H54 (cell line): ENCODE measurements around the gene SYNE2.
"Not testable (repeated sequence)": the region's sequence is repeated elsewhere in the genome, so short reads cannot be mapped to it uniquely, and the experiment has no call there.

Source experiments
- DNase-seq: peaks from one replicate; pipeline ENCODE4 v3.0.0; 2011; ENCODE audit warnings: low spot score, mixed read lengths; ENCODE audit not compliant: insufficient read length
- FAIRE-seq: peaks from 3 replicates; lab custom pipeline; 2011; peaks lifted over from hg19 to GRCh38; lab: Jason Lieb, UNC
- POLR2A ChIP-seq: IDR thresholded peaks from 2 replicates; pipeline ENCODE4 v1.6.1; 2011; ENCODE audit warnings: low read depth, mild to moderate bottlenecking, low read length

Gene SYNE2

DNA sequence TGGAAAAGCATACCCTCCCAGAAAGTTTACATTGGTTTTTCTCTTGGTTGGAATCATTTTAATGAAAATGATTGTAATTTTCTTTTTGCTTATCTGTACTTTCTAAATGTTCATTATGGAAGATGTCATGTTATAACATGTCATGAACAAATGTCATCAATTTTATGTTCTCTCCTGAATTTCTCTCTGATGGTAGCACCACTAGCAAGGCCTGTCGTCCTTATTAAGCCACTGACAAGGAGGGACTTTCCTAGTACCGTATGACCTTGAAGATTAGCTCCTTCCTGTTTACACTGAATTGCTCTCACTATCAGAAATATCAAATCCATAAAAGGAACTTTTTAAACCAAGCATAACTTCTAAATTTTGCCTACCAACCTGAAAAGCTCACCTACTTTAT is 342.4 kb downstream of the SYNE2 start:
- FAIRE-seq (no peak), DNase-seq (no peak)
- no peak for TF ChIP-seq POLR2A

DNA sequence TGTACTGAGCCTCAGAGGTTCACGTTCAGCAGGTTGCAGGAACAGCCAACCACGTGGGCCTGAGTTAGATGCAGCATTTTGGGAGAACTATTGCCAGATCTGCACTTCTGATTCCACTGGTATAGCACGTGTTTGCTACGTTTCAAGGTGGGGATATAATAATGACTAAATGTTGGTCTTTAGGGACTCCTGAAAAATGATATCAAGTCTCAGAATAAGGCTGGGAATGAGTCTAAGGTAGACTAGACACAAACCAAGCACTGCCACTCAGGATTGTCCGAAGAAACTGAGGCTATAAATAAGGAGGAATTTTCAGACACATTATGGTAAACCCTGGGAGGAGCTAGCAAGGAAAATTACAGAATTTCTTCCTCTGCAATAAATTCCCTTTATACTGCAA is 343.3 kb downstream of the SYNE2 start:
- DNase-seq (no peak), FAIRE-seq (no peak)
- no peak for TF ChIP-seq POLR2A

DNA sequence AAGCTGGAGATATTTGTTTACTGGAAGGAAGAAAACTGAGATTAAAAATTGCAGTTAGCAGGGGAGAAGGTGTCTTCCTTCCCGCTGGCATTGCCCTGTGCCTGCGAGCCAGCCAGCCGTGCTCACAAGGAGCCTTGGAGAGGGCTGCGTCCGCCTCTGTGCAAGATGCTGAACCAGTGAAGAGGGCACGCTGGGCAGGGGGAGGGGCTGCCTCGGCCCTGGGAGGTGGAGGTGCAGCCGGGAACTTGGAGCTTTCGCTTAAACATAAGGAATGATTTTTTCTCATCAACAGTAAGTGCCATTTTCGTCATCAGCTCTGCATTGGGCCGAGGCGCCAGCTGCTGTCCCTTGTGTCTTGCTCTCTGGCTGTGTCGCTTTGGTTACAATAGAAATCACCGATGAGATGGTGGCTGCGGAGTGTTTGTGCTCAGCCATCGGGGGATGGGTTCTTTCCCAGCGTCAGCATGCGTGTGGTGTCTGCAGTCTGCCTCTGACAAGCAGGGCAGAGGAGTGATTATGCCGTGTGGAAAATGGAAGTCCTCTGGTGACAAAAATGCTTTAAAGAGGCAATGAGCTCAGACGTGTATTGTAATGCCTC is 344.1 kb downstream of the SYNE2 start:
- FAIRE-seq: peak; percentile 23
- DNase-seq: no peak
- no peak for TF ChIP-seq POLR2A

DNA sequence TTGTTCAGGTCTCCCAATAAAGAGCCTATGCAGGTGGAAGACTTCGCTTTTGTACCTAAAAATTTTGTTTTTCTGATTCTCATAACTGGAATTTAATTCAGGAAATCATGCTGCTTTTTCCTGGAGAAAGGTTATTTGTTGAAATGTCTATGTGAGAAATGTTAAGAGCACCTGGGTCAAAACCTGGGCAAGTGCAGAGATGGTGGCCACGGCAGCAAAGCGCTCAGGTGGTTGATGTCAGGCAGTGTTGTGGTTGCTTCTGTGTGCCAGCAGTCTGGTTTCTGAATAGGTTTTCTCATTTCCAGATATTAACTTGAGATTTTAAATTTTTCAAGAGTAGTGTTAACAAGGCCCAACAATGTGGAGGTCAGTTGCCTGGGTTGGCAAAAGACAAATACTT is 345.2 kb downstream of the SYNE2 start:
- TF ChIP-seq POLR2A: no peak
- FAIRE-seq (no peak), DNase-seq (no peak)

DNA sequence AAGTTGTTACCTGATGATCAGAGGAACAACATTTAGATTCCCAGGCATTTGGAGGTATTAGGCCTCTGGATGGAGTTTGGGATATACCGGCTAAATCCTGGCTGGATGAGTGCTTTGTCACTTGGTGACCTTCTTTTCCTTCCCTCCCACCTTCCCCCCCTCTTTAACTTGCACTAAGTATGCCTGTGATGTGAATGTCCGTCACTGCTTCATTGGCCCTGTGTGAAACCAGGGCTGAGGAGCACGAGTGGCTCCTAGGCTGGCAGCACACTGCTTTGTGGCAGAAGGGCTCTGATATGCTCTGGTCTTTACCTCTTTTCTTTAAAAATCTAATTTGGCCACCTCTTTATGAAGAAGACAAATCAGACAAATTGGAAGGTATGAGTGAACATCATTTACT is 345.7 kb downstream of the SYNE2 start:
- no peak for TF ChIP-seq POLR2A
- DNase-seq (no peak), FAIRE-seq (no peak)

DNA sequence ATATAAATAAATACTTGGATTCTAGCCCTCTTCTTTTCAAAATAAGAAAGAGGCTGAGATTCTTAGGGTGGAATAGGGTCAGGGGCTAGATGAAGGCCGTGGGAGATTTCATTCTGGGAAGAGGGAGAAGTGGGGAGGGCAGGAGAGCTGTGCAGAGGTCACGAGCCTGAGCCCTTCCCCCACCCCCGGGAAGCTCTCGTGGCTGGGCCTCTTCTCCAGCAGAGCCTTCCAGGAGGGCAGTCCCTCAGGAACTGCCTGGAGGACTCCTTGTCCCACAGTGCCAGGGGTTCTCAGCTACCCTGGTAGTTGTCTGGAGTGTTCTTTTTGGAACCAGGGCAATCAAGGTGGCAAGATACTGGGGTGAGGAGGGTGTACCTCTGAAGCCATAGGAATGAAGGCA is 347.4 kb downstream of the SYNE2 start:
- FAIRE-seq (no peak), DNase-seq (no peak)
- no peak for TF ChIP-seq POLR2A

DNA sequence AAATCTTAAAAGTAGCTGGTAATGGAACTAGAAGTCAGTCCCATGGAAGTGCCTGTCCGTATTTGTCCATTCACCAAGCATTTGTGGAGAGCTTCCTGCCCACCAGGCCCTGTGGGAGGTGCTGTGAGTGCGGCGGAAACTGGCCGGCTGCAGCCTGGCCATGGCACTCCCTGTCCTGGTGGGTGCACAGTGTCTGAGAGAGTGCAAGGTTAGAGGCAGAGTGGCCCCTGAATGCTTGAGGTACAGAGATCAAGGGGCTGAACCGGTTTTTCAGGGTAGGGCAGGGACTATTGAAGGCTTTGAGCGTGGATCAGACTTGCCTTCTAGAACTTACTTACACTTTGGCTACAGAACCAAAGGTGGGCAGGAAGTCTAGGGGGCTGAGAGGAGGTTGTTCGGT is 348.5 kb downstream of the SYNE2 start:
- TF ChIP-seq POLR2A: no peak

DNA sequence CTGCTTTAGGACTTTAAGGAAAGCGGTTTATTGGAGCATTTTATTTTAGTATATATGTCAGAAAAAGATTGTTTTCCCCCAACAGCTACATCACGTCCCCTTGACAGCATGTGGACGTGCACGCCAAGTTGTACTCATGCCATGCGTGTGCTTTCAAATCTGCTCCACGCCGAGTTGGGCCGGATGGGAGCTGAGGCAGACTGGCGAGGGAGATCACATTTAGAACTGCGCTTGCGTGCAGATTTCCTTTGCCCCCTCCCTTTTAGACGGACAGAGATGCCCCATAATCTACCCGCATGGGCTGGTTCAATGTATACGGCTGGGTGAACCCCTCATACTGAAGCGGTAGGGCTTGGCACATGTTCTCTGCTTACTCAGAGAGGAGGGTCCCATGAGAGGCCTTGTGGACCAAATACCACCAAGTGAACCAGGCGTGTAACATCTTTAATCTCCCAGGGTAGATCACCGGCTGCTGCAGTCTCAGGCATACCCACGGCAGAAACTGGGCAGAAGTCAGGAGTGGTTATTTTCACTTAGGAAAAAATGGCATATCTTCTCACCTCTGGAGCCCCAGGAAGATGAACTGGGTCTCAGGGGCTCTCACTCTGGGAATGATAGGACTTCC is 349.2 kb downstream of the SYNE2 start:
- no peak for TF ChIP-seq POLR2A
- DNase-seq: no peak

More for the DNA sequence above, 348.5 kb downstream of the SYNE2 start:
- DNase-seq (no peak), FAIRE-seq (no peak)

DNA sequence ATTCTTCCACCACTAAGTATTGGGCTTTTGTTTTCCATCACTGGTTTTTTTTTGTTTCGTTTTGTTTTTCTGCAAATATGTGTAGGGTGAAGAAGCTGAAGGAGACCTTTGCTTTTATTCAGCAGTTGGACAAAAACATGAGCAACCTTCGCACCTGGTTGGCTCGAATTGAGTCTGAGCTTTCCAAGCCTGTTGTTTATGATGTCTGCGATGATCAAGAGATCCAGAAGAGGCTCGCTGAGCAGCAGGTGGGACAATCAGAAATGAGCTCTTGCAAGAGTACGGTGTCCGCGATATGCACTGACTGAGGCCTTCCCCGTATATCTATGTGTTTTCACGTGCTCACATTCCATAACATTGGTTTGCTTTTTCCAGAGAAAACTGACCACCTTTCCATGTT is 349.9 kb downstream of the SYNE2 start:
- FAIRE-seq (no peak), DNase-seq (no peak)
- TF ChIP-seq POLR2A: no peak

More for the DNA sequence above, 349.2 kb downstream of the SYNE2 start:
- no peak for FAIRE-seq

DNA sequence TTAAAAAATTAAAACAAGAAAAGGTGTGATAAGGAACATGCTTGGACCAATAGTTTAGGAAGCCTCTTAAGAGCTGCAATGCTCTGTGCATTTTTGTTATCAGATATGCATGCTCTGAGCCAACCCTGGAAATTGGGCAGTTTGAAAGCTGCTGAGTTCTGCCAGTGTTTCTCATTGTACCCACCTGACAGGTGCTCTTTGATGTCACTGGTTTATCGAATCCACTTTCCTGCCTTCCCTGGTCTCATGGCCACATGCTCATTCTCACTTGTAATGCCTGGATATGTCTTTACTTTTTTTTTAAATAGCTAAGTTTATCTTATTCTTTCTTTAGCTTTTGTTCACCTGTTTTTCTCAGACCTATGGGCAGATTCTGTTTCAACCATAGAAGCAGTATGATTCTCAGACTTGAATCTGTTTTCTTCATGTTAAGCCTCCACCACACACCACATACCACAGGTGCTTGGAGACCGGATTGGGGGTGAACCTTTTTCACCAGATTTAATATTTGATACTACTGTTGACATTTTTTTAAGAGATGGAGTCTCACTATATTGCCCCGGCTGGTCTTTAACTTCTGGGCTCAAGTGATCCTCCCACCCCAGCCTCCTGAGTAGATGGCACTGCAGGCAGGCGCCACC is 350.7 kb downstream of the SYNE2 start:
- DNase-seq (no peak), FAIRE-seq (no peak)

DNA sequence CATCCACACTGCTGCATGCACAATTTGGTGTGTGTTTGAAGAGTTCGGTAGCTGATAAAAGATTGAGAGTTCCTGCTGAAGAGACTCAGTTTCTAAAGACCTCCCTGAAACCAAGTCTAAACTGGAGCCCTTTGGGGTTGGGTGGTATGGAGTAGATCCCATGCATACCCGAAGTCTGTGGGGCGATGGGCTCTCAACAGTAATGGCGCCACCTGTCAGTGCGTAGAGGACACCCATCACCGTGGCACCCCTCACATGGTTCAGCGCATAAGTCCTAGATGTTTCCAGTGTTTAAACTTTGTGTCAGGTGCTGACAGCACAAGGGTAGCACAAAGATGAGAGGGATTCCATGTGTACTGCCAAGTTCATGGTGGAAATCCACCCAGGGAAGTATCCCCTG is 355.5 kb downstream of the SYNE2 start:
- FAIRE-seq: no peak
- TF ChIP-seq POLR2A: no peak
- no peak for DNase-seq

More for the DNA sequence above, 350.7 kb downstream of the SYNE2 start:
- TF ChIP-seq POLR2A: no peak

DNA sequence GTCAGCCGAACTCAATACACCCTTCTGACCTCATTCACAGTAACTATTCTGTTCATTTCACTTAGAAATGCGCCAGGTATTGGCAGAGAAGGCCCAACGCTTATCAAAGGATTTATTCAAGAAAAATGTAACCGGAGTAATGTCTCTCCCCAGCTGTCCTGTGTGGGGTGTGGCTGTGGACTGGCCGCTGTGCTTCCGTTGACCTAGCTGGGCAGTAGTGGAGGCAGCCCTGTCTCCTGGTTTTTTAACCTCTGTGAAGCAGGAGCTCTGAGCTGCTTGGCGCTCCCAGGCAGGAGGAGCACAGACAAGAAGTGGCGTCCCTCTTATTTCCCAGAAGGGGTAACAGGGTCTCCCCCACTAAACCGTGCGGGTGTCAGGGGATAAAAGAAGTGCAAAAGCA is 356.2 kb downstream of the SYNE2 start:
- FAIRE-seq: no peak
- no peak for DNase-seq
- no peak for TF ChIP-seq POLR2A

DNA sequence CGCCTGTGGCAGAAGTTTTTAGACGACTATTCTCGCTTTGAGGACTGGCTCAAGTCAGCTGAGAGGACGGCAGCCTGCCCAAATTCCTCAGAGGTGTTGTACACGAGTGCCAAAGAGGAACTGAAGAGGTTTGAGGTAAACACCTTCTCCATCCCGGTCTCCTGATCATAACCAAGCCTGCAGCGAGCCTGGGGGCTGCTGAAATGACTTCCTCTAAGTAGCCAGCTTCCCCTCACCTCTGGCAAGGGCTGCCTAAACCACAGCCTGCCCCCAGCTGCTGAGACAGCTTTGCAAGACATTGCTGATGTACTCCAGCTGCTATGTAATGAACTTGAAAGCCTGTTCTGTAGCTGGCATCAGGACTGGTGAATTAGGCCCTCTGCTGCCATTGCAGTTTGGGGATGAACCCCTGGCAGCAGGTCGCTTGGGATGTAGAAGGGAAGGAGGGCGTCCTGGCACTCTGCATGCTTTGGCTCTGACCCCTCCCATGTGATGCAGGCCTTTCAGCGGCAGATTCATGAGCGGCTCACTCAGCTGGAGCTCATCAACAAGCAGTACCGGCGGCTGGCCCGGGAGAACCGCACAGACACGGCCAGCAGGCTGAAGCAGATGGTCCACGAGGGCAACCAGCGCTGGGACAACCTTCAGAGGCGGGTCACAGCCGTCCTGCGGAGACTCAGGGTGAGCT is 356.8 kb downstream of the SYNE2 start:
- FAIRE-seq: no peak
- TF ChIP-seq POLR2A: no peak
- DNase-seq: no peak

DNA sequence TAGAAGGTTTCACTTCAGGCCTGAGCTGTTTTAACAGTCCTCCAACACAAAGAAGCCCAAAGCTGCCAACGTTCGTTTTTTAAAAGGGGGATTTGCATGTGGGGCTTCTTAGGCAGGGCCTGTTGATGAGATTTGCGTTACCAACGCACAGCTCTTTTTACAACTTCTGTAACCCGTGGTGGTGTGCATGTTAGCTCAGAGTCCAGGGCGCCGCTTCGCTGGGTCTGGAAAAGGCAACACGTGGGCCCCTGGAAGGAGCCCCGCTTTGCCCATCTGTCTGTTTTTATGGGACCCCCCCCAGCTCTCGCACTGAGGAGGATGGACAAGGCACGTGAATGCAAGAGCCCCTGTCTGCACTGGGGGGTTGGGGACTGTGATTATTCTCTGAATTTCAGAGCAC is 357.4 kb downstream of the SYNE2 start:
- FAIRE-seq (no peak), DNase-seq (no peak)

DNA sequence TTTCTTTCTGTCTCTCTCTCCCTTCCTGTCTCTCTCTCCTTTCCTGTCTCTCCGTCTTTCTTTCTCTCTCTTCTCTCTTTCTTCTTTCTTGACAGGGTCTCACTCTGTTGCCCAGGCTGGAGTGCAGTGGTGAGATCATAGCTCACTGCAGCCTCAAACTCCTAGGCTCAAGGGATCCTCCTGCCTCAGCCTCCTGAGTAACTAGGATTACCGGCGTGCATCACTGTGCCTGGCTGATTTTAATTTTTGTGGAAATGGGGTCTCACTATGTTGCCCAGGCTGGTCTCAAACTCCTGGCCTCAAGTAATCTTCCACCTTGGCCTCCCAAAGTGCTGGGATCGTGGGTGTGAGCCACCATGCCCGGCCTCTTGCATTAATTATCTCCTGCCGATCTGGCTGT is 358.1 kb downstream of the SYNE2 start:
- FAIRE-seq, DNase-seq: not testable (repeated sequence)

More for the DNA sequence above, 357.4 kb downstream of the SYNE2 start:
- TF ChIP-seq POLR2A: no peak
